Esophagus squamous epithelium (tissue), 5 donors: Measurements from ENCODE around the gene REV1. TPM values are rescaled to one million over a fixed set of nuclear protein-coding genes. Genes with fewer than 3 reads are reported as not detected.
A peak's percentile ranks its signal among the peaks of the same experiment; 100 is the strongest.

Experiments used
- DNase-seq: peaks from one replicate; lab custom pipeline; 2025; lab: John Stamatoyannopoulos, UW
- H3K27ac ChIP-seq, 4 donors: fragments of 200-600 bp; sonication (generic); one replicate each; pipeline ENCODE4 v1.5.1; 2016 to 2019; ENCODE audit warnings: mild to moderate bottlenecking in 1 of 4
- H3K27me3 ChIP-seq, 4 donors: fragments of 200-600 bp; sonication (generic); 1 replicate in 3 of 4; 2 replicates in 1 of 4; pipeline versions ENCODE4 v1.5.1 to v1.6.0; 2017 to 2021; ENCODE audit warnings: antibody characterized with exemption in 1 of 4
- H3K36me3 ChIP-seq, 3 donors: fragments of 200-600 bp; sonication (generic); one replicate each; pipeline ENCODE4 v1.5.1; 2016 to 2019
- H3K4me1 ChIP-seq, 3 donors: fragments of 200-600 bp; sonication (generic); one replicate each; pipeline ENCODE4 v1.5.1; 2017 to 2019
- H3K4me3 ChIP-seq, 4 donors: fragments of 200-600 bp; sonication (generic); 1 replicate in 3 of 4; 2 replicates in 1 of 4; pipeline ENCODE4 v1.5.1; 2016 to 2019; ENCODE audit warnings: mild to moderate bottlenecking in 2 of 4, moderate library complexity in 1 of 4
- H3K9me3 ChIP-seq, 3 donors: fragments of 200-600 bp; sonication (generic); one replicate each; pipeline ENCODE4 v1.5.1; 2016 to 2019
- CTCF ChIP-seq, 6 experiments: fragments of 450-650 bp in 4 of 6; fragments of 200-600 bp in 2 of 6; sonication (generic) in 2 of 6; IDR thresholded peaks; one replicate each; pipeline ENCODE4 v1.5.1; 2016 to 2019; ENCODE audit warnings: antibody characterized with exemption in 6 of 6, mild to moderate bottlenecking in 4 of 6, moderate library complexity in 4 of 6
- POLR2A ChIP-seq, 4 donors: fragments of 450-650 bp; IDR thresholded peaks; one replicate each; pipeline ENCODE4 v1.6.1; 2017; ENCODE audit warnings: antibody characterized with exemption in 4 of 4, mild to moderate bottlenecking in 4 of 4, moderate library complexity in 3 of 4
- WGBS, 2 donors: methylation state at CpG; one replicate each; pipeline ENCODE4 v1.1.5; 2018; 5-methylcytosine and 5-hydroxymethylcytosine counted together
- intact Hi-C: fragments of 100-400 bp; cut with DNase I; formaldehyde crosslinking; loops from one replicate; pipeline ENCODE4 v1.15.0; 2022
- total RNA-seq, 4 donors: library from RNA; depleted of rRNA; stranded (reverse); fragments of >200 nt; gene quantifications; one replicate each; pipeline ENCODE4 v1.1.0, GENCODE V29; 2016
- donor health status: DM: yes; HTN: yes; CAD: no.

Gene REV1
- total RNA-seq, 4 donors from 2014 or later, result 22.5 to 69.2 (median 39.8) TPM

GRCh38 chr2:99485824-99486223, 4.0 kb downstream of the REV1 start:
- DNase-seq, result no peak
- WGBS, 2 donors, result 30 to 44% methylated on average over 4 of the region's 4 CpGs
- TF ChIP-seq CTCF (IDR thresholded peaks at IDR 0.05) (peak in 1 of 6 experiments; percentile 28), POLR2A (IDR thresholded peaks at IDR 0.05) (no peak)
- H3K36me3 ChIP-seq, result no peaks in the 10 kb centered on the region
- H3K4me3 ChIP-seq, result peak overlapping the region in 1 of 4 donors; percentile 12
- H3K9me3 ChIP-seq, result no peaks in the 10 kb centered on the region
- peak overlapping the region in 3 of 4 donors; percentile 1 to 66 (median 19) for H3K27ac ChIP-seq
- peaks cover 22 to 69% (median 32%) of the 10 kb centered on the region in 3 donors for H3K4me1 ChIP-seq
- intact Hi-C loops, result loop anchor here (10.0 kb wide), 1 partner anchor 151 kb away; the partner anchor contains the start of genes EIF5B and TXNDC9
- no peaks in the 10 kb centered on the region for H3K27me3 ChIP-seq

GRCh38 chr2:99485411-99485810, 4.4 kb downstream of the REV1 start:
- Histone ChIP-seq H3K9me3 (no peaks in the 10 kb centered on the region), H3K27ac (peak overlapping the region in 2 of 4 donors; percentile 1 to 66), H3K4me3 (no peak overlapping the region), H3K36me3 (no peaks in the 10 kb centered on the region), H3K4me1 (peaks cover 18 to 69% (median 28%) of the 10 kb centered on the region in 3 donors), H3K27me3 (no peaks in the 10 kb centered on the region)
- TF ChIP-seq POLR2A (IDR thresholded peaks at IDR 0.05) (no peak), CTCF (IDR thresholded peaks at IDR 0.05) (no peak)
- DNase-seq, result no peak
- WGBS, 2 donors, result 51 to 57% methylated on average over 3 of the region's 3 CpGs
- intact Hi-C loops, result loop anchor here (10.0 kb wide), 1 partner anchor 151 kb away; the partner anchor contains the start of genes EIF5B and TXNDC9

- peaks cover 16 to 81% (median 32%) of the 10 kb centered on the region in 3 donors for H3K4me1 ChIP-seq
- H3K27ac ChIP-seq, result peak overlapping the region in 1 of 4 donors; percentile 7
- H3K4me3 ChIP-seq, result peak overlapping the region in 1 of 4 donors; percentile 17
- TF ChIP-seq POLR2A (IDR thresholded peaks at IDR 0.05) (no peak), CTCF (IDR thresholded peaks at IDR 0.05) (no peak)
- WGBS, 2 donors, result 38 to 43% methylated on average over 2 of the region's 2 CpGs
- no peak for DNase-seq
- H3K27me3 ChIP-seq, result no peaks in the 10 kb centered on the region
- H3K9me3 ChIP-seq, result no peaks in the 10 kb centered on the region
- no peaks in the 10 kb centered on the region for H3K36me3 ChIP-seq
- intact Hi-C loops, result loop anchor here (10.0 kb wide), 1 partner anchor 149 kb away; the partner anchor contains the start of genes EIF5B and TXNDC9
These were observed 5.6 kb downstream of the REV1 start for GRCh38 chr2:99484205-99484604.

- Histone ChIP-seq H3K27ac (peak overlapping the region in 1 of 4 donors; percentile 1), H3K4me1 (peaks cover under 1 to 96% (median 35%) of the 10 kb centered on the region in 3 donors), H3K36me3 (no peaks in the 10 kb centered on the region), H3K9me3 (no peaks in the 10 kb centered on the region), H3K27me3 (no peaks in the 10 kb centered on the region), H3K4me3 (no peak overlapping the region)
- intact Hi-C loops, result loop anchor here (10.0 kb wide), 1 partner anchor 147 kb away; the partner anchor contains the start of genes EIF5B and TXNDC9
- TF ChIP-seq CTCF (IDR thresholded peaks at IDR 0.05) (no peak), POLR2A (IDR thresholded peaks at IDR 0.05) (no peak)
- DNase-seq, result no peak
- 33 to 36% methylated on average over 1 of the region's 1 CpG for WGBS, 2 donors
These were observed 7.9 kb downstream of the REV1 start for GRCh38 chr2:99481941-99482340.

GRCh38 chr2:99481527-99481926, 8.3 kb downstream of the REV1 start:
- Histone ChIP-seq H3K27ac (peak overlapping the region in 1 of 4 donors; percentile 1), H3K27me3 (no peaks in the 10 kb centered on the region), H3K4me3 (no peak overlapping the region), H3K9me3 (no peaks in the 10 kb centered on the region), H3K4me1 (peaks cover 0 to 96% (median 35%) of the 10 kb centered on the region in 3 donors), H3K36me3 (no peaks in the 10 kb centered on the region)
- no peak for TF ChIP-seq CTCF (IDR thresholded peaks at IDR 0.05)
- TF ChIP-seq POLR2A (IDR thresholded peaks at IDR 0.05), result no peak
- intact Hi-C loops, result loop anchor here (10.0 kb wide), 1 partner anchor 147 kb away; the partner anchor contains the start of genes EIF5B and TXNDC9
- no peak for DNase-seq
- 88 to 94% methylated on average over 2 of the region's 2 CpGs for WGBS, 2 donors
